Urothelium cell line (cell line): ENCODE data around the gene GRK3.
"Not testable (repeated sequence)": the region's sequence is repeated elsewhere in the genome, so short reads cannot be mapped to it uniquely, and the experiment has no call there.

Source experiments
- DNase-seq: peaks from one replicate; pipeline ENCODE4 v3.0.0; 2011; ENCODE audit warnings: low spot score, mixed read lengths
- FAIRE-seq: peaks from 2 replicates; lab custom pipeline; 2011; peaks lifted over from hg19 to GRCh38; lab: Jason Lieb, UNC

The GRK3 gene

GRCh38 chr22:25548866-25549464, 15.5 kb upstream of the GRK3 start:
- DNase-seq: no peak
- peak; percentile 98 for FAIRE-seq

- DNase-seq: no peak
- FAIRE-seq: peak; percentile 42
Measured at GRCh38 chr22:25551396-25551795, 13.1 kb upstream of the GRK3 start.

- not testable (repeated sequence) for DNase-seq
Measured at GRCh38 chr22:25552405-25552804, 12.1 kb upstream of the GRK3 start.

GRCh38 chr22:25553131-25553530, 11.3 kb upstream of the GRK3 start:
- FAIRE-seq (peak; percentile 93), DNase-seq (no peak)

More at GRCh38 chr22:25552405-25552804, 12.1 kb upstream of the GRK3 start:
- not testable (repeated sequence) for FAIRE-seq

- FAIRE-seq (peak; percentile 88), DNase-seq (no peak)
Measured at GRCh38 chr22:25554238-25554671, 10.2 kb upstream of the GRK3 start.

- FAIRE-seq (peak; percentile 76), DNase-seq (no peak)
Measured at GRCh38 chr22:25554689-25555088, 9.8 kb upstream of the GRK3 start.

DNA sequence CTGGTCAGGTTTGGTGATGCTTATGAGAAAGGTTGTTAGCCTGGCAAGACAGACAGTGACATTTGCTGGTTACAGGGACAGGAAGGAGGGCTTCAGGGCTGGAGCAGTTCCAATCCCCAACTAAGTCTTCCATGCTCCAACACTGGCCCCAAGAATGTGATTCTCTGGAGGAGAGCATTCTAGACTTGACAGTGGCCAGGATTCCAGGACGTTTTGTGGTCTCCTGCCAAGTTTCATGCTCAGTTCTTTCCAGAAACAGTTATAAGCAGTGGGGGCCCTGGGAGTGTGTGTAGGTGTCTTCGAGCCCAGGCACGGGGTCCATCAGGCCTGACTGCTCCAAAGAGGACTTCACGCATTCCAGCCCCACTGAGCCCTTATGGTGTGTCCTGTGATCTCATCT, 8.9 kb upstream of the GRK3 start:
- no peak for DNase-seq
- FAIRE-seq: peak; percentile 87

DNA sequence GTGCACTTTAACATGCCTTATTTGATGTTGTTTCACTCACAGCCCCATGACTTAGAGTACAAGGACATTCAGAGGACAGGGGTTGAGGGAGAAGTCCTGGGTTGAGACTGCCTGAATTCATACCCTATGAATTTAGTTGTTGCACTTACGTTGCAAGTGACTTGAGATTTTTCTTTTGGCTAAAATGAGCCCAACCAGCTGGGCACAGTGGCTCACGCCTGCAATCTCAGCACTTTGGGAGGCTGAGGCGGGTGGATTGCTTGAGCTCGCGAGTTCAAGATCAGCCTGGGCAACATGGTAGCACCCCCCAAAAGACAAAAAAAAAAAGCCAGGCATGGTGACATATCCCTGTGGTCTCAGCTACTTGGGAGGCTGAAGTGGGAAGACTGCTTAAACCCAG, 7.3 kb upstream of the GRK3 start:
- DNase-seq: no peak
- peak; percentile 74 for FAIRE-seq

DNA sequence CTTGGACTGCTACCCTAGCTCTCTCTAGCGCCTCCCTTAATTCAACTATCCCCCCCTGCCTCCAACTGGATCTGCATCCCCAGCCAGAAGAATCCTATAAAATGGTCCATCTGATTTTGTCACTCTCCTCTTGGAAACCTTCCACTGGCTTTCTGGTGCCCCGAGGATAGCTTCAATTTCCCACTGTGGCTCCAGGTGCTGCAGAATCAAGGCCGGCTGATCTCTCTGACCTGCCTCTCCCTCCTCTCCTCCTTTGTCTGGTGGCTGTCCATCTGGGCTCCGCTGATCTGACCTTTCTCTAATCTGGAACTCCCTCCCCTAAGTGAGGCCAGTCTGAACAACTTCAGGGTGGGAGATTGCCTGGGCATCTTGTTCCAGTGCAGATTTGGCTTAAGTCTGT, 6.1 kb upstream of the GRK3 start:
- DNase-seq: no peak
- FAIRE-seq: peak; percentile 56

- FAIRE-seq: peak; percentile 96
- DNase-seq: not testable (repeated sequence)
Measured at GRCh38 chr22:25559910-25560309, 4.6 kb upstream of the GRK3 start.

- not testable (repeated sequence) for DNase-seq
- FAIRE-seq: peak; percentile 46
Measured at GRCh38 chr22:25561182-25561581, 3.3 kb upstream of the GRK3 start.

GRCh38 chr22:25561927-25562326, 2.5 kb upstream of the GRK3 start:
- not testable (repeated sequence) for DNase-seq, FAIRE-seq

DNA sequence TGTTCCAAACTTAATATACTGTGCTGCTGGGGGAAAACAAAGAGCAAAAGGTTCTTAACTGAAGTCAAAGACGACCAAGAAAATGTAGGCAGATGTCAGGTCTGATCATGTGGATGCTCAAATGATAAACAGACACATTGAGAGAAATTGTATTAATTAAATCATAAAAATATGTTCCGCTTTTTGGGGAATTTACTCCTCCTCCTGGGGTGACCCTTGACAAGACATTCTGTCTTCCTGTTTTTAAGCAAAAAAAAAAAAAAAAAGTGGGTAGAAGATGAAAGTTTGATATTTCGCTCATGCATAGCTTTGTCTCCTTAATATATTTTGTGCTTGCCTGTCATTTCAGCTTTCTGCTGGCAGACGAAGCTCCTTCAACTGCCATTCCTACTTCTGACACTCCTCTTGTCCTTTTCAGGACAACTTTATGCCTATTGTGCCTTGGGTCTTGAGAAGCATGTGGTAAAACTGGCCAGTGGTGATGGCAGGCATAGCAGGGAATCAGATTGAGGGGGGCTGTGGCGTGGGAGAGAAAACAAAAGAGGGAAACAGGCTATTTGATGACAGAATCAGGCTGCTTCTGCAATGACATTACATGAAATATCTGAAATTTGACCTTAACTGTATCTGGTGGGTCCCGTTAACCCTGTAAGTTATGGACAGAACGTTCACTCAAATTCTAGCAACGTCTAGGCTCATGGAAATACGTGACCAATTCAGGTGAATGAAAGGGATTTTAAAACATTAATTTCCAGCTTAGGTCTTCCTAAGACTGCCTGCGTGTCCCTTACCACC, 1.3 kb upstream of the GRK3 start:
- FAIRE-seq: peak; percentile 79
- not testable (repeated sequence) for DNase-seq

DNA sequence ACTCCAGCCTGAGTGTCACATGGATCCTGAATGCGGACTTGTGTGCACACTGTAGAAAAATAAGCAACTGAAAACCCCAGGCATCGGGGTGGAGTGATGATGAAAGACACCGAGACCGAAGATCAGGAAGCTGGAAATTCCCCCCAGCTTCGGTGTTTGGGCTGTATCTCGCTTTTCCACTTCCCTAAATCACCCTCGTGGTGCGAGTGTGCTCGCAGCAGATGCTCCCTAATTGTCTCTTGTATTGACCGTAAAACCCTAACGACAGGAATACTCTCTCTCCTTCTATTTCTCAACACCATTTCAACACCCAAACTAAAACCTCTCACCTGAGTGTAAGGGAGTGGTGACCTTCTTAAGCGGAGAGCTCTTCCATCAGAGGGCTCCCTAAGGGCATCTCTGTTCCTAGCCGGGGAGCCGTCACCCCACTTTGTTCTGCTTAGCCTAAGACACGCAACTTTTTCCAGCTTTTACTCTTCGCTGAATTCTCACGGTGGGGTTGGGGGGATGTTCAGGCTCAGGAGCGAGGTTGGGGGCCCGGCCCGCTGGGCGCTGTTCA, 635 bp upstream of the GRK3 start:
- DNase-seq (no peak), FAIRE-seq (peak; percentile 30)

DNA sequence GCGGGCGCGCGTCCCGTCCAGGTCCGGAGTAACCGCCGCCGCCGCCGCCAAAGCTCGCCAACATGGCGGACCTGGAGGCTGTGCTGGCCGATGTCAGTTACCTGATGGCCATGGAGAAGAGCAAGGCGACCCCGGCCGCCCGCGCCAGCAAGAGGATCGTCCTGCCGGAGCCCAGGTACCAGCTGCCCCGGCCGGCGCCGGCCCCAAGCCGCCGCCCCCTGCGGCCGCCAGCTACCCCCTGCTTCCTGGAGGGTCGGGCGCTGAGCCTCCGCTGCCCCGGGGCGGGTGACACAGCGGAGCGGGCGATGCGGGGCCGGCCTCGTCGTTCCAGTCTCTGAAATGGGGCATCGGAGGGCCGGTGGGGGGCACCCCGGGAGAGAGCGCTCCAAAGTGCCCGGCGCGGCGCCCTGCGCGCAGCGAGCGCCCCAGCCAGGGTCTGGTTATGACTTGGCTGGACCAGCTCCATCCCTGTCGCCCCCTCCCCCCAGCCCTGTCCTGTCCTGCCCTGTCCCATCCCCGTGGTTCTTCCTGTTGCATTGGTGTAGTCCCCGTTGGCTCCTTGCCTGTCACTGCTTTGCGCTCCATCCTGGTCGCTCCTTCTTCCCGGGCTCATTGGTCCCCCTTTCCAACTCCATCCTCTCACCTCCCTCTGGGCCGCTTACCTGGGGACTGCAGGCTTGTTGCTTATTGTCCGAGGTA, 653 bp downstream of the GRK3 start:
- DNase-seq (peak; percentile 58), FAIRE-seq (no peak)

DNA sequence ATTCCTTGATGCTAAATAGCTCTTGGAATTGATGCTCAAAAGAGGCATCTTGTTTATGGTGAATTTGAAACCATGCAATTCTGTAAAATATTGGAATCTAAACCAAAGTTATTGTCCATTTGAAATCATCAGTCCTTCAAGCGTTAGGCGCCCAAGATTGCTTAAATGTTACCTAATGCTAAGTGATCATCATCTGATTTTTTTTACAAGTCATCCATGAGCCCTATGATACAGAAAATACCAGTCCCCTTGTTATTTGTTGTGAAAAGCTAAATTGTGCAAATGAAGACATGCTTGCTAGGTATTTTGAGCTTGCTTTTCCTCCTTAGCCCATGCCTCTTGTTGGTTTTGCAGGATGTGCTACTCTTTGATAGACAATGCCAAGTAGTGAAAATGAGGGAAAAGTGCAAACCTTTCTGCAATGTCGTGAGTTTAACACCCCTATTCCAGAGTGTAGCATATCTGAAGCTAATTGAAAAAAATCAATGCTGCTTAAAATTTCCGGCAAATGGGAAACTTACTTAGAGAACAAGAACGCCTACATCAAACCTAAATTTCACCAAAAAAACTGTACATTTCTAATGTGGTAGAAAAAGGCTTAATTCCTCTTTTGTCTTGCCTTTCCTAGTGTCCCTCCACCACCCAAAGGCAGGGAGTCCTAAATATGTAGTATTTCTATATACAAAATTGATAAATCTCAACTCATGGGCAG, 1.9 kb downstream of the GRK3 start:
- peak; percentile 97 for FAIRE-seq

GRCh38 chr22:25566898-25567235, 2.4 kb downstream of the GRK3 start:
- no peak for DNase-seq

More for the DNA sequence above, 1.9 kb downstream of the GRK3 start:
- no peak for DNase-seq

DNA sequence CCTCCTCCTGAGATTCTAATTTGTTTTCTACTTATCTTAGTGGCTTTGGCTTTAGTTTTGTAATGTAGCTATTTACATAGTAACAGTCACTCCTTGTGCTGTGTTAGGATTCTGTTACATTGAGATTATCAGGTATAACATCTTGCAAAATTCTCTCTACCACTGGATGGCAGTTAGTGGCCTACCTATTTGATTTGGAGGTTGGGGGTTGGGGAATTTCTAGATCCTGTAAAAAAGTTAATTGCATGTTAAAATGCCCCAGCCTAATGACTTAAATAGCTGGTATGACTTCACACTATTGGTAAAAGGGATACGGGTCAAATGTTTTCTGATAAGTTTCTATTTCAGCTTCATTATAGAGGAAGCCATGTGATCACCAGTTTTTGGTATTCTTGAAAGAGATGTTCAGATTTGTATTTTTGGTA, 2.8 kb downstream of the GRK3 start:
- peak; percentile 98 for FAIRE-seq
- DNase-seq: no peak

More at GRCh38 chr22:25566898-25567235, 2.4 kb downstream of the GRK3 start:
- FAIRE-seq: peak; percentile 63

DNA sequence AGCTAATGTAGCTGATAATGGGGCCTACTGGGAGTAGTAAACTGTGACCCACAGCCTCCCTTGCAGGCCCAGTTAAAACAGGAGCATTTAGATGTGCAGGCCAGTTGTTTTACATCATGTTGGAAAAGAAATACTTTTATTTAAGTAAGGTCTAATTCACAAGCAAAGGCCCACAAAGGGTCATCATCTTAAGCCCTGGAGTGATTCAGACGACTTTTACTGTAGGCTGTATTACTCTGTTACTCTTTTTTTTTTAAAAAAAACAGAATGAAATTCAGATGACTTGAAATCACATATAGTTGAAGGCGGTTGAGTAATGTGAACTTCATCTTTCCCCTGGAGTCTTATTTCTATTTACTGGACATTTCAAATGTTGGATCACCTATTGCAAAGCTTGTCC, 3.6 kb downstream of the GRK3 start:
- DNase-seq, FAIRE-seq: not testable (repeated sequence)

- FAIRE-seq (peak; percentile 35), DNase-seq (no peak)
Measured at GRCh38 chr22:25569361-25569760, 4.9 kb downstream of the GRK3 start.

GRCh38 chr22:25569983-25570382, 5.5 kb downstream of the GRK3 start:
- FAIRE-seq: no peak
- DNase-seq: no peak
